Activated T-helper 1 cell treated with anti-CD3 and anti-CD28 coated beads, Interleukin-12 subunit alpha, Interleukin-12 subunit beta, Interleukin-2, Interleukin-4 antibody, amounts not matched to agents 30 ng/mL and 10 ng/mL and 1 ng/mL, durations not matched to agents 14 hours and 24 hours and 36 hours (primary cell): ENCODE data around the gene DAPL1. TPM values are rescaled to one million over a fixed set of nuclear protein-coding genes. Genes with fewer than 3 reads are reported as not detected.
"Not testable (repeated sequence)": the region's sequence is repeated elsewhere in the genome, so short reads cannot be mapped to it uniquely, and the experiment has no call there.

Experiments
- DNase-seq: peaks from one replicate; pipeline ENCODE4 v3.0.0; 2021; ENCODE audit warnings: low spot score
- H3K27ac Mint-ChIP-seq: one replicate; pipeline ENCODE4 v1.8.0; 2021; ENCODE audit warnings: mild to moderate bottlenecking, mixed read lengths
- H3K27me3 Mint-ChIP-seq: one replicate; pipeline ENCODE4 v1.8.0; 2022; ENCODE audit warnings: mild to moderate bottlenecking, moderate library complexity, mixed read lengths; ENCODE audit not compliant: insufficient read depth
- H3K36me3 Mint-ChIP-seq: one replicate; pipeline ENCODE4 v1.8.0; 2021; ENCODE audit warnings: low read depth, mixed read lengths
- H3K4me1 Mint-ChIP-seq: one replicate; pipeline ENCODE4 v1.8.0; 2021; ENCODE audit warnings: low read depth, mixed read lengths
- H3K4me3 Mint-ChIP-seq: one replicate; pipeline ENCODE4 v1.8.0; 2021; ENCODE audit warnings: mild to moderate bottlenecking, moderate library complexity, mixed read lengths
- H3K9me3 Mint-ChIP-seq: one replicate; pipeline ENCODE4 v1.8.0; 2021; ENCODE audit warnings: mixed read lengths
- intact Hi-C: fragments of 100-400 bp; cut with micrococcal nuclease; formaldehyde crosslinking; loops from one replicate; pipeline ENCODE4 v1.15.1; 2024
- total RNA-seq: library from RNA; stranded (reverse); gene quantifications from 2 replicates; pipeline ENCODE4 v1.2.3, GENCODE V29; 2022

The DAPL1 gene
- total RNA-seq, 1 donor from 2014 or later: not detected

DNA sequence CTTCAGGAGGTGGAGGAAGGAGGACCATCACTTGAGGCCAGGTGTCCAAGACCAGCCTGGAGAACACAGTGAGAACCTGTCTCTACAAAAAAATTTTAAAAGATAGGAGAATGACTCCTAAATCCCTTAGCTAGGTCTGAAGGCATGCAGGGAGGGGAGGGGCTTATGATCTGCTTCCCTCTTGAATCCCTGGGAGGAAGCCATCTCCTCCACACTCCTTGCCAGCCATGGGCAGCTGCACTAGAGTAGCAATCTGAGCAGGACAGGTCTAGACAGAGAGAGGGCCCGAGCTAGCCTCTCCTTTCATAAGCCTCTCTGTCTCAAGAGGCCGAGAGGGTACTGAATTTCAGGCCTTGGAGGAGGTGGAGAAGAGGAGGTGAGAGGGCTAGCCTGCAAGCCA lies 42.5 kb downstream of the DAPL1 start:
- Mint-ChIP-seq H3K27me3 (no peaks in the 10 kb centered on the region), H3K4me3 (no peak overlapping the region), H3K4me1 (no peaks in the 10 kb centered on the region), H3K9me3 (no peaks in the 10 kb centered on the region), H3K36me3 (no peaks in the 10 kb centered on the region), H3K27ac (no peak overlapping the region)
- DNase-seq: no peak
- intact Hi-C loops: no loop called here

DNA sequence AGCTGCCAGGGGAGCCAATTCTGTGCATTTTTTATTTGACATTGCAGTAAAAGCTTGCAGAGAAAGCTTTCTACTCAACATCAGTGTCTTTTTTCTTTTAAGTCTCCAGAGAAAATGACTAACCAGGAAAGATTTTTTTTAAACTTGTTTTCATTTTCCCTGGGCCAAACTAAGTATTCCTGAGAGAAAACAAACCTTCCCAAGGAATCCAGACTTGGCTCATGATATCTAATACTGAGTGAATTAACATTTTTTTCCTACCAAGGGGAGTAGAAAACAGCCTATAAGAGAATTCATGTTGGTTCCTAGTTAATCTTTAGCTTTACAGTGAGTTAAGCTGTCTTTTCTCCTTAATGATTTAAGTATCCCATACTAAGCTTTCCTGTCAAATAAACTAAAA lies 46.7 kb downstream of the DAPL1 start:
- no peaks in the 10 kb centered on the region for H3K36me3 Mint-ChIP-seq
- H3K4me3 Mint-ChIP-seq: no peak overlapping the region
- no peaks in the 10 kb centered on the region for H3K4me1 Mint-ChIP-seq
- H3K27ac Mint-ChIP-seq: no peak overlapping the region
- no peaks in the 10 kb centered on the region for H3K9me3 Mint-ChIP-seq
- intact Hi-C loops: no loop called here
- no peak for DNase-seq
- no peaks in the 10 kb centered on the region for H3K27me3 Mint-ChIP-seq

DNA sequence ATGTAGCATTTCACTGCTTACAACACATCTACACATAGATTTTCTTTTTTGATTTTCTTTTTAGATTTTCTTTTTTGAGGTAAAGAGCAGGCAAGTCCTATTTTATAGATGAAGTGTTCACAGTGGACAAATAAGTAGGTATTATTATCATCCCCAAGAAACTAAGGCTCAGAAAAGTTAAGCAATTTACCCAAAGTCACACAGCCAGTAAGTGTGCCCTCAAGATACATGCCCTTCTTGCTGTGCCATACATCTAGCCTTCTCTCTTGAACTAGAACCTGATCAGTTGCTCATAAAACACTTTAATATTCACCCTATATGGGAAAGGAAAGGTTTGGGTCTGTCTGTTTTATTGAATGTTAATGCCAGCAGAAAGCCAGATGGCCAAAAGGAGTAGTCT lies 50.3 kb downstream of the DAPL1 start:
- no peak for DNase-seq
- H3K4me3 Mint-ChIP-seq: no peak overlapping the region
- intact Hi-C loops: no loop called here
- H3K4me1 Mint-ChIP-seq: no peaks in the 10 kb centered on the region
- H3K36me3 Mint-ChIP-seq: no peaks in the 10 kb centered on the region
- H3K27ac Mint-ChIP-seq: no peak overlapping the region
- no peaks in the 10 kb centered on the region for H3K27me3 Mint-ChIP-seq
- no peaks in the 10 kb centered on the region for H3K9me3 Mint-ChIP-seq

- Mint-ChIP-seq H3K27me3 (no peaks in the 10 kb centered on the region), H3K9me3 (no peaks in the 10 kb centered on the region), H3K36me3 (no peaks in the 10 kb centered on the region), H3K4me3 (no peak overlapping the region), H3K4me1 (no peaks in the 10 kb centered on the region), H3K27ac (no peak overlapping the region)
- intact Hi-C loops: no loop called here
- DNase-seq: no peak
Measured at GRCh38 chr2:158845859-158846258, 50.7 kb downstream of the DAPL1 start.

- H3K36me3 Mint-ChIP-seq, intact Hi-C loops, DNase-seq, H3K9me3 Mint-ChIP-seq, H3K4me3 Mint-ChIP-seq, H3K27ac Mint-ChIP-seq, H3K4me1 Mint-ChIP-seq, H3K27me3 Mint-ChIP-seq: not testable (repeated sequence)
Measured at GRCh38 chr2:158847526-158847925, 52.4 kb downstream of the DAPL1 start.

DNA sequence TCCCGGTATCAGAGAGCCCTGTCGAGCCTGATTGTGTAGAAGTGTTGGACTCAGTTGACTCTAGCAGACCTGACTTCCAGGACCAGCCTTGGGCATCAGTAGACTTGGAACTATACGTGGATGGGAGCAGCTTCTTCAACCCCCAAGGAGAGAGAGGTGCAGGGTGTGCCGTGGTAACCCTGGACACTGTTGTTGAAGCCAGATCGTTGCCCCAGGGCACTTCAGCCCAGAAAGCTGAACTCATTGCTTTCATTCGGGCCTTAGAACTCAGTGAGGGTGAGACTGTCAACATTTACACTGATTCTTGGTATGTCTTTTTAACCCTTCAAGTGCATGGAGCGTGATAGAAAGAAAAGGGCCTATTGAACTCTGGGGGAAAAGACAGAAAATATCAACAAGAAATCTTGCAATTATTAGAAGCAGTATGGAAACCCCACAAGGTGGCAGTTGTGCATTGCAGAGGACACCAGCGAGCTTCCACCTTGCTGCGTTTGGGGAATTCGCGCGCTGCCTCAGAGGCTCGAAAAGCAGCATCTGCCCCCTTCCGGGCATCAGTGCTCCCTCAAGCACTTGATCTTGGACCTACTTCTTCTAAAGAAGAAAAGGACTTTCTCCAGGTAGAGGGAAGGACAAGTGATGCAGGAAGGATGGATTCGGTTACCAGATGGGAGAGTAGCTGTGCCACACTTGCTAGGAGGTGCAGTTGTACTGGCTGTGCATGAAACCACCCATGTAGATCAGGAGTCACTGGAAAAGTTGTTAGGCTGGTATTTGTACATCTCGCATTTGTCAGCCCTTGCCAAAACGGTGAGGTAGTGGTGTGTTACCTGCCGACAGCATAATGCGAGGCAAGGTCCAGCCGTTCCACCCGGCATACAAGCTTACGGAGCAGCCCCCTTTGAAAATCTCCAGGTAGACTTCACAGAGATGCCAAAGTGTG lies 53.2 kb downstream of the DAPL1 start:
- H3K9me3 Mint-ChIP-seq, H3K36me3 Mint-ChIP-seq, H3K27ac Mint-ChIP-seq, H3K4me1 Mint-ChIP-seq, H3K4me3 Mint-ChIP-seq, H3K27me3 Mint-ChIP-seq, intact Hi-C loops, DNase-seq: not testable (repeated sequence)

DNA sequence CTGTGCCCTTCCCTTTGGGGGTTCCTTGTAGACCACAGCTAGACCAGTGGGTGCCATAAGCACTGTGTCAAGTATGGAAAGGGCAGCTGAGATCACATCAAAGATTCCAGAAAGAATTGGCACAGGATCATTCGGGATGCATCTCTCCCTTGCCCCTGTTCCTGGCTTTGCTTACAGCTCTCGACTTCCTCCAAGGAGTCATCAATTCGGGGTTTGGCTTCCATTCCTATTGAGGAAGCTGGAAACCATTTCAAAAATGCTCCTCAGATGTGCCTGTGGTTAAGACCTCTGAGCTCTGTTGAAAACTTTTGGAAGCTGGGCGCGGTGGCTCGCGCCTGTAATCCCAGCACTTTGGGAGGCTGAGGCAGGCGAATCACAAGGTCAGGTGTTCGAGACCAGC lies 65.1 kb downstream of the DAPL1 start:
- H3K27ac Mint-ChIP-seq, H3K36me3 Mint-ChIP-seq, H3K27me3 Mint-ChIP-seq, H3K9me3 Mint-ChIP-seq, H3K4me1 Mint-ChIP-seq, DNase-seq, intact Hi-C loops, H3K4me3 Mint-ChIP-seq: not testable (repeated sequence)

- DNase-seq, H3K9me3 Mint-ChIP-seq, H3K4me3 Mint-ChIP-seq, intact Hi-C loops, H3K36me3 Mint-ChIP-seq, H3K27ac Mint-ChIP-seq, H3K4me1 Mint-ChIP-seq, H3K27me3 Mint-ChIP-seq: not testable (repeated sequence)
Measured at GRCh38 chr2:158861626-158862025, 66.5 kb downstream of the DAPL1 start.

DNA sequence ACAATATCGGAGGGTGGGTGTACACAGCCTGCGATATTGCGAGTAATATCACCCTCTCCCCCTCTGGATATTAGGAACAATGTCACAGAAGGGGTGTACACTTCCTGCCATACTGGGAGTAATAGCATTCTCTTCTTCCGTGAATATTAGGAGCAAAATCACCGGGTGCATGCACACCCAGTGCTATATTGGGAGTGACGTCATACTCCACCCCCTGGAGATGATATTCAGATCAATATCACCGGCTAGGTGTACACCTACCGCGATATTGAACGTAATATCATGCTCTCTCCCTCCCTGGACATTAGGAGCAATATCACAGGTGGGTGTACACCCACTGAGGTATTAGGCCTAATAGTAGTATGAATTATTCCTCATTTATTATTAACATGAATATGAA lies 70.4 kb downstream of the DAPL1 start:
- intact Hi-C loops, DNase-seq, H3K4me1 Mint-ChIP-seq, H3K27me3 Mint-ChIP-seq, H3K36me3 Mint-ChIP-seq, H3K9me3 Mint-ChIP-seq, H3K27ac Mint-ChIP-seq, H3K4me3 Mint-ChIP-seq: not testable (repeated sequence)

Other genes starting within 250 kb of the DAPL1 start
- 0.37 and 0.47 TPM in 2 replicates for gene TANC1, start 173.3 kb downstream of the DAPL1 start, total RNA-seq